ENCODE data around the gene SUSD6.

DNA sequence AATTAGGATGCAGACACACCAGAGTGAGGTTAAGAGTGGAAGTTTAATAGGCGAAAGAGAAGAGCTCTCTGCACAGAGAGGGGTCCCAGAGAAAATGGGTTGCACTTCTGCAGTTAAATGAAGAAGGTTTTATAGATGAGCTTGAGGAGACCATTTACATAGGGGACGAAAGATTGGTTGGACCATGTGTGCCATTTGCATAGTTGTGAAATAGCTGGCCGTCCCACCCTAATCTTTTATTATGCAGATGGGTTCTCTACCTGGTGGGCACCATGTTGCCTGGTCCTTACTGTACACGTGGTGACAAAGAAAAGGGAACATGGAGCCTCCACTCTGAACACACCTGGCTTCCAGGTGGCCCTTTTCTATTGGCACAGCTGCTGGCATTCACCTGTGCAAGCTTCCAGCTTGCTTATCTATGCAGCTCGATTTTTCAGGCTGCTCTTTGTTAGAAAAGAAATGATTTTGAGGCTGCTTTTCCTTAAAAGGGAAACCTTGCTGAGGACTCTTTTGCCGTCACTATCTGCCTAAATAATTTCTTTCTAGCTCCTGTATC lies 88.4 kb downstream of the SUSD6 start:
- TF ChIP-seq CTCF (IDR thresholded peaks at IDR 0.05) (no peak), POLR2A (IDR thresholded peaks at IDR 0.05) (no peak)
